ENCODE results near the gene GIGYF2. TPM values are rescaled to one million over a fixed set of nuclear protein-coding genes. Genes with fewer than 3 reads are reported as not detected.
"Not testable (repeated sequence)": the region's sequence is repeated elsewhere in the genome, so short reads cannot be mapped to it uniquely, and the experiment has no call there.

The GIGYF2 gene
- total RNA-seq, 1 donor from 2014 or later = 55.6 TPM

GRCh38 chr2:232689152-232689910 is 7.8 kb upstream of the GIGYF2 start:
- peak; percentile 23 for DNase-seq (ENCODE audit: low spot score)

- DNase-seq (ENCODE audit: low spot score) = not testable (repeated sequence)
These were observed 6.0 kb upstream of the GIGYF2 start for GRCh38 chr2:232691117-232691516.

- no peak for DNase-seq (ENCODE audit: low spot score)
These were observed 3.8 kb upstream of the GIGYF2 start for GRCh38 chr2:232693344-232693743.

- DNase-seq (ENCODE audit: low spot score) = no peak
These were observed 497 bp upstream of the GIGYF2 start for GRCh38 chr2:232696609-232697058.

GRCh38 chr2:232697807-232698110 is 628 bp downstream of the GIGYF2 start:
- DNase-seq (ENCODE audit: low spot score) = no peak

- DNase-seq (ENCODE audit: low spot score) = no peak
These were observed 1.5 kb downstream of the GIGYF2 start for GRCh38 chr2:232698556-232699091.

- DNase-seq (ENCODE audit: low spot score) = no peak
These were observed 2.0 kb downstream of the GIGYF2 start for GRCh38 chr2:232699110-232699509.

- no peak for DNase-seq (ENCODE audit: low spot score)
These were observed 3.0 kb downstream of the GIGYF2 start for GRCh38 chr2:232700154-232700553.

GRCh38 chr2:232707076-232707475 is 9.9 kb downstream of the GIGYF2 start:
- DNase-seq (ENCODE audit: low spot score) = no peak

GRCh38 chr2:232713505-232713904 is 16.4 kb downstream of the GIGYF2 start:
- DNase-seq (ENCODE audit: low spot score) = no peak

GRCh38 chr2:232714969-232715368 is 17.8 kb downstream of the GIGYF2 start:
- DNase-seq (ENCODE audit: low spot score) = no peak

- DNase-seq (ENCODE audit: low spot score) = not testable (repeated sequence)
These were observed 22.9 kb downstream of the GIGYF2 start for GRCh38 chr2:232720056-232720455.

GRCh38 chr2:232721261-232721660 is 24.1 kb downstream of the GIGYF2 start:
- no peak for DNase-seq (ENCODE audit: low spot score)

GRCh38 chr2:232721882-232722281 is 24.8 kb downstream of the GIGYF2 start:
- no peak for DNase-seq (ENCODE audit: low spot score)

GRCh38 chr2:232723027-232723426 is 25.9 kb downstream of the GIGYF2 start:
- no peak for DNase-seq (ENCODE audit: low spot score)

GRCh38 chr2:232728785-232729184 is 31.7 kb downstream of the GIGYF2 start:
- no peak for DNase-seq (ENCODE audit: low spot score)

- DNase-seq (ENCODE audit: low spot score) = no peak
These were observed 34.3 kb downstream of the GIGYF2 start for GRCh38 chr2:232731470-232731869.

- no peak for DNase-seq (ENCODE audit: low spot score)
These were observed 44.2 kb downstream of the GIGYF2 start for GRCh38 chr2:232741294-232741693.

- no peak for DNase-seq (ENCODE audit: low spot score)
These were observed 44.8 kb downstream of the GIGYF2 start for GRCh38 chr2:232741972-232742371.

GRCh38 chr2:232744963-232745362 is 47.8 kb downstream of the GIGYF2 start:
- no peak for DNase-seq (ENCODE audit: low spot score)

GRCh38 chr2:232748038-232748437 is 50.9 kb downstream of the GIGYF2 start:
- DNase-seq (ENCODE audit: low spot score) = no peak

- no peak for DNase-seq (ENCODE audit: low spot score)
These were observed 52.2 kb downstream of the GIGYF2 start for GRCh38 chr2:232749331-232749730.

GRCh38 chr2:232750135-232750671 is 53.1 kb downstream of the GIGYF2 start:
- no peak for DNase-seq (ENCODE audit: low spot score)

All from mucosa of gallbladder (tissue), 1 donor.